ENCODE results near the gene TECPR2. TPM values are rescaled to one million over a fixed set of nuclear protein-coding genes. Genes with fewer than 3 reads are reported as not detected.

The TECPR2 gene, protein sequence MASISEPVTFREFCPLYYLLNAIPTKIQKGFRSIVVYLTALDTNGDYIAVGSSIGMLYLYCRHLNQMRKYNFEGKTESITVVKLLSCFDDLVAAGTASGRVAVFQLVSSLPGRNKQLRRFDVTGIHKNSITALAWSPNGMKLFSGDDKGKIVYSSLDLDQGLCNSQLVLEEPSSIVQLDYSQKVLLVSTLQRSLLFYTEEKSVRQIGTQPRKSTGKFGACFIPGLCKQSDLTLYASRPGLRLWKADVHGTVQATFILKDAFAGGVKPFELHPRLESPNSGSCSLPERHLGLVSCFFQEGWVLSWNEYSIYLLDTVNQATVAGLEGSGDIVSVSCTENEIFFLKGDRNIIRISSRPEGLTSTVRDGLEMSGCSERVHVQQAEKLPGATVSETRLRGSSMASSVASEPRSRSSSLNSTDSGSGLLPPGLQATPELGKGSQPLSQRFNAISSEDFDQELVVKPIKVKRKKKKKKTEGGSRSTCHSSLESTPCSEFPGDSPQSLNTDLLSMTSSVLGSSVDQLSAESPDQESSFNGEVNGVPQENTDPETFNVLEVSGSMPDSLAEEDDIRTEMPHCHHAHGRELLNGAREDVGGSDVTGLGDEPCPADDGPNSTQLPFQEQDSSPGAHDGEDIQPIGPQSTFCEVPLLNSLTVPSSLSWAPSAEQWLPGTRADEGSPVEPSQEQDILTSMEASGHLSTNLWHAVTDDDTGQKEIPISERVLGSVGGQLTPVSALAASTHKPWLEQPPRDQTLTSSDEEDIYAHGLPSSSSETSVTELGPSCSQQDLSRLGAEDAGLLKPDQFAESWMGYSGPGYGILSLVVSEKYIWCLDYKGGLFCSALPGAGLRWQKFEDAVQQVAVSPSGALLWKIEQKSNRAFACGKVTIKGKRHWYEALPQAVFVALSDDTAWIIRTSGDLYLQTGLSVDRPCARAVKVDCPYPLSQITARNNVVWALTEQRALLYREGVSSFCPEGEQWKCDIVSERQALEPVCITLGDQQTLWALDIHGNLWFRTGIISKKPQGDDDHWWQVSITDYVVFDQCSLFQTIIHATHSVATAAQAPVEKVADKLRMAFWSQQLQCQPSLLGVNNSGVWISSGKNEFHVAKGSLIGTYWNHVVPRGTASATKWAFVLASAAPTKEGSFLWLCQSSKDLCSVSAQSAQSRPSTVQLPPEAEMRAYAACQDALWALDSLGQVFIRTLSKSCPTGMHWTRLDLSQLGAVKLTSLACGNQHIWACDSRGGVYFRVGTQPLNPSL (N-terminal part only)
- 21.4 TPM for total RNA-seq
- long read RNA-seq, full-length matches to known transcripts: 1 of 22 reads
- long read RNA-seq, partial matches to known transcripts: 15 of 22 reads
- long read RNA-seq, other reads (novel, unspliced or antisense): 6 of 22 reads

DNA sequence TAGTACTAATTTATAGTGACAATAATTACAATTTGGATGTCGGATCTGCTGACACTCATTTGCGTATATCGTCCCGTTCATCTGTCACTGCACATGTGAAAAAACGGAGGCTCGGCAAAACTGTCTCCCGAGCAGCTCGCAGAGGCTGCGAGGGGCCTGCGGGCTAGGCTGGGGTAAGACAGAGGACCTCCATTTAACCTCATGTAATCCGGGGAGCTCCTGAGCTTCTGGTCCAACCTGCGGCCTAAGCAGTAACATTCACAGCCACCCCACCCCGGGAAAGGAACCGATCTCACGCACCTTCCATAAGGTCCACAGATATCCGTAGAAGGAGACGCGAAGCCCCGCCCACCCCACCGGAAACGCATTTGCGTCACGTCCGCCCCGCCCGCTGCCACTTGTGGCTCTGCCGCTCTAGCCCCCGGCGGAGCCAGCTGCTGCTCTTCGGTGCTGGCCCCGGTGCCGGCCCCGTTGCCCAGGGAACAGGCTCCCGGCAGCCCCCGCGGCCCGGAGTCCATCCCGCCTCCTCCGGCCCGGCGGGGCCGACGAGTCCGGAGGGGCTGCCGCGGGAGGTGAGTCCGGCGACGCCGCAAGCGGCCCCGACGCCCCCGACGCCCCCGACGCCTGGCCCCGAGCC, at the start of gene TECPR2, which contains the start of gene CINP:
TSS of gene TECPR2 (plus strand) at position 397 of the 637 bp plus-strand sequence. CDS start 13,781 bp downstream, outside the sequence.
TSS of gene CINP (minus strand) at position 346 of the 637 bp plus-strand sequence. CDS start at position 307, 39 bp downstream.
- Histone ChIP-seq H3K4me3 (peak within 1 kb of the TSS; percentile 93), H3K4me1 (peaks cover 25% of the 10 kb centered on the region), H3K27ac (peak within 1 kb of the TSS; percentile 91), H3K36me3 (peaks cover 14% of the 10 kb centered on the region), H3K9me3 (no peaks in the 10 kb centered on the region), H3K27me3 (no peaks in the 10 kb centered on the region)
- intact Hi-C loops (cut with DNase I): no loop called here
- peak; percentile 99 for ATAC-seq
- TF ChIP-seq, protein P1, sequence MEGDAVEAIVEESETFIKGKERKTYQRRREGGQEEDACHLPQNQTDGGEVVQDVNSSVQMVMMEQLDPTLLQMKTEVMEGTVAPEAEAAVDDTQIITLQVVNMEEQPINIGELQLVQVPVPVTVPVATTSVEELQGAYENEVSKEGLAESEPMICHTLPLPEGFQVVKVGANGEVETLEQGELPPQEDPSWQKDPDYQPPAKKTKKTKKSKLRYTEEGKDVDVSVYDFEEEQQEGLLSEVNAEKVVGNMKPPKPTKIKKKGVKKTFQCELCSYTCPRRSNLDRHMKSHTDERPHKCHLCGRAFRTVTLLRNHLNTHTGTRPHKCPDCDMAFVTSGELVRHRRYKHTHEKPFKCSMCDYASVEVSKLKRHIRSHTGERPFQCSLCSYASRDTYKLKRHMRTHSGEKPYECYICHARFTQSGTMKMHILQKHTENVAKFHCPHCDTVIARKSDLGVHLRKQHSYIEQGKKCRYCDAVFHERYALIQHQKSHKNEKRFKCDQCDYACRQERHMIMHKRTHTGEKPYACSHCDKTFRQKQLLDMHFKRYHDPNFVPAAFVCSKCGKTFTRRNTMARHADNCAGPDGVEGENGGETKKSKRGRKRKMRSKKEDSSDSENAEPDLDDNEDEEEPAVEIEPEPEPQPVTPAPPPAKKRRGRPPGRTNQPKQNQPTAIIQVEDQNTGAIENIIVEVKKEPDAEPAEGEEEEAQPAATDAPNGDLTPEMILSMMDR (IDR thresholded peaks at IDR 0.05): no peak
- DNase-seq: peak; percentile 99

DNA sequence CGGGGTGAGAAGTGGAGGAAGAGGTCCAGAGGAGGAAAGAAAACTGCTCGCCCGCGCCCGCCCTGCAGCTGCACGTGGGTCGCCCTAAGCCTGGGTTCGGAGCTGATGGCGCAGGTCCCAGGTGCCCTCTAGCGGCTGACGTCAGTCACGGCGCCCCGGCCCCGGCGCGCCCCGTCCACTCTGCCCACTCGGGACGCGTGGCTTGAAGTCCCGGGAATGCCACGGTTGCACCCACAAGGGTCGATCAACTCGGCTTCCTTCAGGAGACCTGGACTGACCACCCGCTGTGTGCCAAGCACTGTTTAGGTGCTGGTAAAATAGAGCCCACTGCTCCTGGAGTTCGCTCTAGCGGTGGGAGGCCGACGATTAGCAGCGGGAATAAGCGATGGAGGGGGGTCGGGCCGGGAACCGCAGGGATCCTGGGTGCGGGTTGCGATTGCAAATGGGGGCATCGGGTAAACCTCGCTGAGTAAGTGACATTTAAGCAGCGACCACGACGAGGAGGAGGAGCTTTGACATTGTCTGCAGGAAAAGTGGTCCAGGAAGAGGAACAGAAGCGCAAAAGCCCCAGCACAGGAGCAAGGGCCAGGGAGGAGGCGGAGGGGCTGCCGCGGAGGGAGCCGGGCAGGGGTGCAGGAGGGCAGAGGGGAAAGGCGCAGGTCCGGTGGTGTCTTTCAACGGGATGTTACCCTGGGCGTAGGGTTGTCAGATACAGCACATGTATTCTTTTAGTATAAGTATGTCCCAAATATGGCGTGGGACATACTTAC, 48.3 kb upstream of the TECPR2 start:
- ATAC-seq (peak; percentile 89), DNase-seq (peak; percentile 91)
- Histone ChIP-seq H3K27me3 (no peaks in the 10 kb centered on the region), H3K4me1 (peaks cover 14% of the 10 kb centered on the region), H3K9me3 (no peaks in the 10 kb centered on the region), H3K4me3 (peak overlapping the region; percentile 51), H3K27ac (no peak overlapping the region), H3K36me3 (no peaks in the 10 kb centered on the region)
- intact Hi-C loops (cut with DNase I): loop anchor here (2.0 kb wide), 1 partner anchor 80 kb away; no protein-coding TSS in a partner anchor
- TF ChIP-seq, protein P1 (IDR thresholded peaks at IDR 0.05): peak; percentile 94

DNA sequence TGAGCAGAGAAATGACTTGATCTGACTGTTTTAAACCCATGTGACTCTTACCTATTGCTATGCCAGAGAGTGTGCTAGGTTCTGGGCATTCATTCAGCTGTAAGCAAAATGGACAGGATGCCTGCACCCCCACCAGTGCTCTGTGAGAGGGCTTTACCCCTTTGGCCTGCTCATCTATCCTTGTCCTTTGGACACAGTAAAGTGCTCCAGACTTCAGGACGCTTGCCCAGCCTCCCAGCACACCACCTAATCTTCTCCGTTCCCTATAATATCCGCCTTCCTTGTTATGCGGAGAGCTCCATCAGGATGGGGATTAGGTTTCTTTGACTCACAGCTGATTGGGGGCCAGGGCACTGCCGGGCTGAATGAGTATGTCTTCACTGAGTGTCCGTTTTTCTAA, 47.6 kb upstream of the TECPR2 start:
- TF ChIP-seq, protein P1 (IDR thresholded peaks at IDR 0.05): no peak
- Histone ChIP-seq H3K9me3 (no peaks in the 10 kb centered on the region), H3K4me3 (no peak overlapping the region), H3K36me3 (no peaks in the 10 kb centered on the region), H3K27ac (no peak overlapping the region), H3K4me1 (peaks cover 14% of the 10 kb centered on the region), H3K27me3 (no peaks in the 10 kb centered on the region)
- ATAC-seq (no peak), DNase-seq (no peak)
- intact Hi-C loops (cut with DNase I): loop anchor here (2.0 kb wide), 1 partner anchor 80 kb away; no protein-coding TSS in a partner anchor

DNA sequence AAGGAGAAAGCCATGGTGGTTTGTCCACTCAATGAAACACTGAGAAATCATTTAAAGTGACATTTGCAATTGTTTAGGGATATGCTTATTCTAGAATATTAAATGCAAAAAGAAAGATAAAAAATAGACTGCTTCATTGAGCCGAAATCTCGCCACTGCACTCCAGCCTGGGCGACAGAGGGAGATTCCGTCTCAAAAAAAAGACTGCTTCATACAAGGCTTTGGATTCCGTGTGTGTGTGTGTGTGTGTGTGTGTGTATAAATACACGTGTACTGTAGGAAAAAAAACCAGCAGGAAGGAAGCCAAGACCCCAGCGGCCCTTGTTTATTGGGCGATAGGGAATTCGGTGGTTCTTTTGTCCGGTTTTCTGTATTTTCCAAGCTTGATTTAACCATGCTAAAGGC, 46.4 kb upstream of the TECPR2 start:
- H3K36me3 ChIP-seq: no peaks in the 10 kb centered on the region

More for the DNA sequence above, 46.4 kb upstream of the TECPR2 start:
- ATAC-seq (no peak), DNase-seq (no peak)
- Histone ChIP-seq H3K27me3 (no peaks in the 10 kb centered on the region), H3K9me3 (no peaks in the 10 kb centered on the region), H3K27ac (peak overlapping the region; percentile 56), H3K4me1 (peaks cover 21% of the 10 kb centered on the region), H3K4me3 (peak overlapping the region; percentile 56)
- intact Hi-C loops (cut with DNase I): no loop called here
- TF ChIP-seq, protein P1 (IDR thresholded peaks at IDR 0.05): no peak

All from upper lobe of right lung (tissue), 1 donor.